Measurements from ENCODE around the gene SLC30A2. TPM values are rescaled to one million over a fixed set of nuclear protein-coding genes. Genes with fewer than 3 reads are reported as not detected.

SLC30A2 gene
- polyA plus RNA-seq, 2 donors, result 0.01 TPM; not detected in 1

- H3K4me1 ChIP-seq (ENCODE audit: control insufficient read depth in 2 of 2, insufficient read depth in 2 of 2, low read length in 1 of 2), result no peaks in the 10 kb centered on the region
- H3K9me3 ChIP-seq (ENCODE audit: control insufficient read depth in 2 of 2, insufficient read depth in 1 of 2, low read depth in 1 of 2, low read length in 1 of 2), result no peaks in the 10 kb centered on the region
- H3K27ac ChIP-seq (ENCODE audit: low read depth in 2 of 2, low read length in 1 of 2), result no peak overlapping the region
- WGBS, 2 donors, result 77 to 81% methylated on average over 8 of the region's 8 CpGs
- no peaks in the 10 kb centered on the region for H3K27me3 ChIP-seq (ENCODE audit: control insufficient read depth in 1 of 2, insufficient read depth in 2 of 2, low read length in 2 of 2)
- H3K36me3 ChIP-seq (ENCODE audit: control insufficient read depth in 2 of 2, insufficient read depth in 2 of 2, low read length in 1 of 2), result peaks cover 0 to 2% of the 10 kb centered on the region in 2 donors
- H3K4me3 ChIP-seq (ENCODE audit: low read depth in 1 of 2, low read length in 2 of 2), result no peak overlapping the region
Measured at GRCh38 chr1:26028490-26028980, 17.4 kb downstream of the SLC30A2 start.

GRCh38 chr1:26027716-26028489 is 18.0 kb downstream of the SLC30A2 start:
- Histone ChIP-seq H3K4me1 (ENCODE audit: control insufficient read depth in 2 of 2, insufficient read depth in 2 of 2, low read length in 1 of 2) (no peaks in the 10 kb centered on the region), H3K27ac (ENCODE audit: low read depth in 2 of 2, low read length in 1 of 2) (no peak overlapping the region), H3K36me3 (ENCODE audit: control insufficient read depth in 2 of 2, insufficient read depth in 2 of 2, low read length in 1 of 2) (peaks cover 0 to 2% of the 10 kb centered on the region in 2 donors), H3K9me3 (ENCODE audit: control insufficient read depth in 2 of 2, insufficient read depth in 1 of 2, low read depth in 1 of 2, low read length in 1 of 2) (no peaks in the 10 kb centered on the region), H3K27me3 (ENCODE audit: control insufficient read depth in 1 of 2, insufficient read depth in 2 of 2, low read length in 2 of 2) (no peaks in the 10 kb centered on the region), H3K4me3 (ENCODE audit: low read depth in 1 of 2, low read length in 2 of 2) (no peak overlapping the region)
- 37 to 42% methylated on average over 3 of the region's 3 CpGs for whole genome bisulfite sequencing, 2 donors

- Histone ChIP-seq H3K4me3 (ENCODE audit: low read depth in 1 of 2, low read length in 2 of 2) (no peak overlapping the region), H3K9me3 (ENCODE audit: control insufficient read depth in 2 of 2, insufficient read depth in 1 of 2, low read depth in 1 of 2, low read length in 1 of 2) (no peaks in the 10 kb centered on the region), H3K4me1 (ENCODE audit: control insufficient read depth in 2 of 2, insufficient read depth in 2 of 2, low read length in 1 of 2) (peaks cover 0 to 3% of the 10 kb centered on the region in 2 donors), H3K27ac (ENCODE audit: low read depth in 2 of 2, low read length in 1 of 2) (no peak overlapping the region), H3K27me3 (ENCODE audit: control insufficient read depth in 1 of 2, insufficient read depth in 2 of 2, low read length in 2 of 2) (no peaks in the 10 kb centered on the region), H3K36me3 (ENCODE audit: control insufficient read depth in 2 of 2, insufficient read depth in 2 of 2, low read length in 1 of 2) (peaks cover 0 to 2% of the 10 kb centered on the region in 2 donors)
- 60 to 71% methylated on average over 5 of the region's 5 CpGs for WGBS, 2 donors
Measured at GRCh38 chr1:26025517-26025916, 20.4 kb downstream of the SLC30A2 start.

DNA sequence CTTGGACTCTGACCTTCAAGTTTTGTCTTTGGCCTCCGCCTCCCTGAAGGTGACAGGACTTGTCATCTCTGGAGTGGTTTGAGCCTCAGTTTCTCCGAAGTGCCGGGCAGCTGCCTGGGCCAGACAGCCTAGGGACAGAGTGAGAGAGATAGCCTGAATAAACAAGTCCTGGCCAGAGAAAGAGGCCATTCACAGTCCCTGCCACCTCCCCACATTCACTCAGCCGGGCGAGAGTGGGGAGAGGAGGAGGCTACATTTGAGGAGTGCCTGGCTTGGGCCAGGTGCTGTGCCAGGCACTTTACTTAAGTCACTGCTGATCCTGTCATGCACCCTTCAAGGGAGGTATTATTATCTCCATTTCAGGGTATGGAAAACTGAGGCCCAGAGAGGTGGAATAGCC is 20.9 kb downstream of the SLC30A2 start:
- peaks cover 0 to 2% of the 10 kb centered on the region in 2 donors for H3K36me3 ChIP-seq (ENCODE audit: control insufficient read depth in 2 of 2, insufficient read depth in 2 of 2, low read length in 1 of 2)
- peaks cover 0 to 3% of the 10 kb centered on the region in 2 donors for H3K4me1 ChIP-seq (ENCODE audit: control insufficient read depth in 2 of 2, insufficient read depth in 2 of 2, low read length in 1 of 2)
- no peak overlapping the region for H3K27ac ChIP-seq (ENCODE audit: low read depth in 2 of 2, low read length in 1 of 2)
- no peaks in the 10 kb centered on the region for H3K27me3 ChIP-seq (ENCODE audit: control insufficient read depth in 1 of 2, insufficient read depth in 2 of 2, low read length in 2 of 2)
- H3K9me3 ChIP-seq (ENCODE audit: control insufficient read depth in 2 of 2, insufficient read depth in 1 of 2, low read depth in 1 of 2, low read length in 1 of 2), result no peaks in the 10 kb centered on the region
- no peak overlapping the region for H3K4me3 ChIP-seq (ENCODE audit: low read depth in 1 of 2, low read length in 2 of 2)
- 61 to 80% methylated on average over 5 of the region's 5 CpGs for WGBS, 2 donors

- WGBS, 2 donors, result 82 to 83% methylated on average over 5 of the region's 5 CpGs
- Histone ChIP-seq H3K9me3 (ENCODE audit: control insufficient read depth in 2 of 2, insufficient read depth in 1 of 2, low read depth in 1 of 2, low read length in 1 of 2) (no peaks in the 10 kb centered on the region), H3K36me3 (ENCODE audit: control insufficient read depth in 2 of 2, insufficient read depth in 2 of 2, low read length in 1 of 2) (peaks cover 0 to 2% of the 10 kb centered on the region in 2 donors), H3K27me3 (ENCODE audit: control insufficient read depth in 1 of 2, insufficient read depth in 2 of 2, low read length in 2 of 2) (no peaks in the 10 kb centered on the region), H3K4me1 (ENCODE audit: control insufficient read depth in 2 of 2, insufficient read depth in 2 of 2, low read length in 1 of 2) (peaks cover 0 to 3% of the 10 kb centered on the region in 2 donors), H3K27ac (ENCODE audit: low read depth in 2 of 2, low read length in 1 of 2) (no peak overlapping the region), H3K4me3 (ENCODE audit: low read depth in 1 of 2, low read length in 2 of 2) (no peak overlapping the region)
Measured at GRCh38 chr1:26023826-26024225, 22.1 kb downstream of the SLC30A2 start.

DNA sequence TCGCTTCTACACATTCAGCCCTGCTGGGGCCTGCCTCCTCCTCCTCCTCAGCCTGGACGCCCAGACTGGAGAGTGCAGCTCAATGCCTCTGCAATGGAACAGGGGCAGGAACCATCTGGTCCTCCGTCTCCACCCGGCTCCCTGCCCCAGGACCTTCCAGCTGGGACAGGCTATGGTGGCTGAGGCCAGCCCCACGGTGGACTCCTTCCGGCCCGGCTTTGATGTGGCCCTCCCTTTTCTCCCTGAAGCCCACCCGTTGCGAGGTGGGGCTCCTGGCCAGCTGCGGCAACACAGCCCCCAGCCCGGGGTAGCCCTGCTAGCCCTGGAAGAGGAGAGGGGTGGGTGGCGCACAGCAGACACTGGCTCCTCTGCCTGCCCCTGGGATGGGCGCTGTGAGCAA is 22.9 kb downstream of the SLC30A2 start:
- H3K36me3 ChIP-seq (ENCODE audit: control insufficient read depth in 2 of 2, insufficient read depth in 2 of 2, low read length in 1 of 2), result peaks cover 0 to 2% of the 10 kb centered on the region in 2 donors
- peaks cover 0 to 3% of the 10 kb centered on the region in 2 donors for H3K4me1 ChIP-seq (ENCODE audit: control insufficient read depth in 2 of 2, insufficient read depth in 2 of 2, low read length in 1 of 2)
- H3K4me3 ChIP-seq (ENCODE audit: low read depth in 1 of 2, low read length in 2 of 2), result no peak overlapping the region
- H3K27me3 ChIP-seq (ENCODE audit: control insufficient read depth in 1 of 2, insufficient read depth in 2 of 2, low read length in 2 of 2), result no peaks in the 10 kb centered on the region
- no peak overlapping the region for H3K27ac ChIP-seq (ENCODE audit: low read depth in 2 of 2, low read length in 1 of 2)
- no peaks in the 10 kb centered on the region for H3K9me3 ChIP-seq (ENCODE audit: control insufficient read depth in 2 of 2, insufficient read depth in 1 of 2, low read depth in 1 of 2, low read length in 1 of 2)
- 74 to 92% methylated on average over 9 to 13 of the region's 13 CpGs for WGBS, 2 donors

DNA sequence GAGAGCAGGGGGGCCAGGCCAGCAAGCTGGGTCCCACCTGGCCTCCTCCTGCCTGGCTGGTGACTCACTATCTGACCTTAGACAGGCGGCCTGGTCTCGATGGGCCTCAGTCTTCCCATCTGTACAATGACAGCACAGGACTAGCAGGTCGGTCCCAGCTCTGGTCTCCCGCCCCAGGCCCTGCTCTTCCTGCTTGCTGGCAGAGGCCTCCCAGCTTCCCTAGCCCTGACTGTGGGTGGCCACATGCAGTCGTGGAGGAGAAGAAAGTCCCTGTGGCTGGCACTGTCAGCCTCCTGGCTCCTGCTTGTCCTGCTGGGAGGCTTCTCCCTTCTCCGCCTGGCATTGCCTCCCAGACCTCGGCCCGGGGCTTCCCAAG is 23.5 kb downstream of the SLC30A2 start:
- H3K36me3 ChIP-seq (ENCODE audit: control insufficient read depth in 2 of 2, insufficient read depth in 2 of 2, low read length in 1 of 2), result peaks cover 0 to 2% of the 10 kb centered on the region in 2 donors
- H3K4me1 ChIP-seq (ENCODE audit: control insufficient read depth in 2 of 2, insufficient read depth in 2 of 2, low read length in 1 of 2), result peaks cover 0 to 3% of the 10 kb centered on the region in 2 donors
- 56 to 62% methylated on average over 8 of the region's 8 CpGs for WGBS, 2 donors
- no peaks in the 10 kb centered on the region for H3K27me3 ChIP-seq (ENCODE audit: control insufficient read depth in 1 of 2, insufficient read depth in 2 of 2, low read length in 2 of 2)
- no peak overlapping the region for H3K4me3 ChIP-seq (ENCODE audit: low read depth in 1 of 2, low read length in 2 of 2)
- no peak overlapping the region for H3K27ac ChIP-seq (ENCODE audit: low read depth in 2 of 2, low read length in 1 of 2)
- no peaks in the 10 kb centered on the region for H3K9me3 ChIP-seq (ENCODE audit: control insufficient read depth in 2 of 2, insufficient read depth in 1 of 2, low read depth in 1 of 2, low read length in 1 of 2)

DNA sequence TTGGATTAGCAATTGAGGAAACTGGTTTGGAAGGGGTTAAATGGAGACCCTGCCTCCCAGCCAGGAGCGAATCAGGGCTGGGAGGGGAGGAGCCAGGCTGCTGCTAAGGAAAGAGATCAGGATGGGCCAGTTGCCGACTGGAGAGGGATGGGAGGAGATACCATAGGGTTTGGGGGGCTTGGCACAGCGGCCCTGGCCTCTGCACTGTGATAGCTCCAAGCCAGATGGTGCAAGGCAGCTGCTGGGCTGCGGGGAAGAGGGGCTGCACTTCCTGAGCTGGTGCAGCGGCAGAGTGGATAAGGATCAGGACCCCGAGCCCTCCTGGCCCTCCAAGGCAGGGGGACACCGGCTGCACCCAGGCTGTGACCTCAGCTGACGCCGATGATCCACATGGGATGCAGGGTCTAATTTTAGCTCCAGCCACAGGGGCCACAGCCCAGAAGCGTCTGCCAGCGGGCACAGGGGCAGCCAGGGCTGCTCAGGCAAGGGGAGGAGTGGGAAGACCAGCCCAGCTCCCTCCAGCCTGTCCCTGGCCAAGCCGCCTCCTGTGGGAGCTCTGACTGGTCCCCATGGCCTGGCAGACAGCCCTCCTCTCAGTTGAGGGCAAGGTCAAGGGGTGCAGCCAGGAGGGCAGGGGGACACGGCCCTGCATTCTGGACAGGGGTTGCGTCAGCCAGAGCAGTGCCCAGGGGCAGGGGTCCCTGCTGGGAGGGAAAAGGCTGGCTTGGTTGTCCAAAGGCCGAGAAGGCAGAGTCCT is 24.1 kb downstream of the SLC30A2 start, which contains the start of gene EXTL1:
Gene EXTL1, plus strand, starts transcription at position 129 of the 757 bp plus-strand sequence. CDS start 872 bp downstream, outside the sequence.
- Histone ChIP-seq H3K36me3 (ENCODE audit: control insufficient read depth in 2 of 2, insufficient read depth in 2 of 2, low read length in 1 of 2) (peaks cover 0 to 2% of the 10 kb centered on the region in 2 donors), H3K4me3 (ENCODE audit: low read depth in 1 of 2, low read length in 2 of 2) (no peak within 1 kb of the TSS), H3K27me3 (ENCODE audit: control insufficient read depth in 1 of 2, insufficient read depth in 2 of 2, low read length in 2 of 2) (no peaks in the 10 kb centered on the region), H3K4me1 (ENCODE audit: control insufficient read depth in 2 of 2, insufficient read depth in 2 of 2, low read length in 1 of 2) (peaks cover 0 to 3% of the 10 kb centered on the region in 2 donors), H3K9me3 (ENCODE audit: control insufficient read depth in 2 of 2, insufficient read depth in 1 of 2, low read depth in 1 of 2, low read length in 1 of 2) (no peaks in the 10 kb centered on the region), H3K27ac (ENCODE audit: low read depth in 2 of 2, low read length in 1 of 2) (no peak within 1 kb of the TSS)
- WGBS, 2 donors, result 37 to 39% methylated on average over 14 to 15 of the region's 15 CpGs

- Histone ChIP-seq H3K27ac (ENCODE audit: low read depth in 2 of 2, low read length in 1 of 2) (no peak overlapping the region), H3K36me3 (ENCODE audit: control insufficient read depth in 2 of 2, insufficient read depth in 2 of 2, low read length in 1 of 2) (no peaks in the 10 kb centered on the region), H3K9me3 (ENCODE audit: control insufficient read depth in 2 of 2, insufficient read depth in 1 of 2, low read depth in 1 of 2, low read length in 1 of 2) (no peaks in the 10 kb centered on the region), H3K27me3 (ENCODE audit: control insufficient read depth in 1 of 2, insufficient read depth in 2 of 2, low read length in 2 of 2) (no peaks in the 10 kb centered on the region), H3K4me3 (ENCODE audit: low read depth in 1 of 2, low read length in 2 of 2) (no peak overlapping the region), H3K4me1 (ENCODE audit: control insufficient read depth in 2 of 2, insufficient read depth in 2 of 2, low read length in 1 of 2) (peaks cover 0 to 3% of the 10 kb centered on the region in 2 donors)
- WGBS, 2 donors, result 66 to 67% methylated on average over 6 of the region's 6 CpGs
Measured at GRCh38 chr1:26020941-26021646, 24.8 kb downstream of the SLC30A2 start.
